Mesothelial cell of epicardium (in vitro differentiated cells): Measurements from ENCODE around the gene SLC28A1. TPM values are rescaled to one million over a fixed set of nuclear protein-coding genes. Genes with fewer than 3 reads are reported as not detected.

Source experiments
- DNase-seq, 2 experiments: peaks; one replicate each; pipeline ENCODE4 v3.0.0; 2021; ENCODE audit warnings: low spot score in 2 of 2; ENCODE audit not compliant: unreplicated experiment in 2 of 2
- H3K27ac Mint-ChIP-seq: 2 replicates; pipeline ENCODE4 v1.8.0; 2021; ENCODE audit warnings: mixed read lengths
- H3K27me3 Mint-ChIP-seq: 2 replicates; pipeline ENCODE4 v1.8.0; 2021; ENCODE audit warnings: low read depth, mixed read lengths
- H3K36me3 Mint-ChIP-seq: 2 replicates; pipeline ENCODE4 v1.8.0; 2021; ENCODE audit warnings: mixed read lengths
- H3K4me1 Mint-ChIP-seq: 2 replicates; pipeline ENCODE4 v1.8.0; 2021; ENCODE audit warnings: mixed read lengths
- H3K4me3 Mint-ChIP-seq: 2 replicates; pipeline ENCODE4 v1.8.0; 2021; ENCODE audit warnings: mild to moderate bottlenecking, moderate library complexity, mixed read lengths
- H3K9me3 Mint-ChIP-seq: 2 replicates; pipeline ENCODE4 v1.8.0; 2021; ENCODE audit warnings: mixed read lengths
- CTCF ChIP-seq: fragments of 200-600 bp; sonication (generic); IDR thresholded peaks from one replicate; pipeline ENCODE4 v1.5.0; 2021; ENCODE audit warnings: antibody characterized with exemption; ENCODE audit not compliant: unreplicated experiment
- total RNA-seq: library from RNA; stranded (reverse); gene quantifications from 3 replicates; pipeline ENCODE4 v1.2.1, GENCODE V29; 2021

The SLC28A1 gene
- total RNA-seq, 1 donor from 2014 or later = 0.20 TPM

- DNase-seq = no peak
- Mint-ChIP-seq H3K9me3 (no peaks in the 10 kb centered on the region), H3K36me3 (peaks cover 13% of the 10 kb centered on the region), H3K27me3 (no peaks in the 10 kb centered on the region), H3K27ac (no peak overlapping the region), H3K4me1 (no peaks in the 10 kb centered on the region), H3K4me3 (no peak overlapping the region)
- no peak for TF ChIP-seq CTCF
These were observed 27.6 kb upstream of the SLC28A1 start for GRCh38 chr15:84856731-84857417.

GRCh38 chr15:84857418-84858004 is 27.0 kb upstream of the SLC28A1 start:
- Mint-ChIP-seq H3K9me3 (no peaks in the 10 kb centered on the region), H3K4me3 (no peak overlapping the region), H3K27me3 (no peaks in the 10 kb centered on the region), H3K36me3 (peaks cover 13% of the 10 kb centered on the region), H3K27ac (no peak overlapping the region), H3K4me1 (no peaks in the 10 kb centered on the region)
- no peak for TF ChIP-seq CTCF
- no peak for DNase-seq

- H3K4me3 Mint-ChIP-seq = no peak overlapping the region
- H3K36me3 Mint-ChIP-seq = peaks cover 13% of the 10 kb centered on the region
- H3K27ac Mint-ChIP-seq = no peak overlapping the region
- H3K27me3 Mint-ChIP-seq = no peaks in the 10 kb centered on the region
- TF ChIP-seq CTCF = no peak
- no peaks in the 10 kb centered on the region for H3K9me3 Mint-ChIP-seq
- H3K4me1 Mint-ChIP-seq = no peaks in the 10 kb centered on the region
- DNase-seq = no peak
These were observed 26.2 kb upstream of the SLC28A1 start for GRCh38 chr15:84858231-84858630.

- no peak overlapping the region for H3K4me3 Mint-ChIP-seq
- no peaks in the 10 kb centered on the region for H3K4me1 Mint-ChIP-seq
- H3K27me3 Mint-ChIP-seq = no peaks in the 10 kb centered on the region
- no peaks in the 10 kb centered on the region for H3K9me3 Mint-ChIP-seq
- H3K27ac Mint-ChIP-seq = no peak overlapping the region
- no peak for DNase-seq
- TF ChIP-seq CTCF = no peak
- peaks cover 13% of the 10 kb centered on the region for H3K36me3 Mint-ChIP-seq
These were observed 25.3 kb upstream of the SLC28A1 start for GRCh38 chr15:84859144-84859543.

GRCh38 chr15:84859651-84860050 is 24.8 kb upstream of the SLC28A1 start:
- H3K4me3 Mint-ChIP-seq = no peak overlapping the region
- no peaks in the 10 kb centered on the region for H3K9me3 Mint-ChIP-seq
- H3K27ac Mint-ChIP-seq = no peak overlapping the region
- no peaks in the 10 kb centered on the region for H3K27me3 Mint-ChIP-seq
- H3K4me1 Mint-ChIP-seq = no peaks in the 10 kb centered on the region
- no peak for TF ChIP-seq CTCF
- peaks cover 13% of the 10 kb centered on the region for H3K36me3 Mint-ChIP-seq
- DNase-seq = no peak
